ENCODE results near the gene THADA.
"Not testable (repeated sequence)": the region's sequence is repeated elsewhere in the genome, so short reads cannot be mapped to it uniquely, and the experiment has no call there.

THADA gene, protein sequence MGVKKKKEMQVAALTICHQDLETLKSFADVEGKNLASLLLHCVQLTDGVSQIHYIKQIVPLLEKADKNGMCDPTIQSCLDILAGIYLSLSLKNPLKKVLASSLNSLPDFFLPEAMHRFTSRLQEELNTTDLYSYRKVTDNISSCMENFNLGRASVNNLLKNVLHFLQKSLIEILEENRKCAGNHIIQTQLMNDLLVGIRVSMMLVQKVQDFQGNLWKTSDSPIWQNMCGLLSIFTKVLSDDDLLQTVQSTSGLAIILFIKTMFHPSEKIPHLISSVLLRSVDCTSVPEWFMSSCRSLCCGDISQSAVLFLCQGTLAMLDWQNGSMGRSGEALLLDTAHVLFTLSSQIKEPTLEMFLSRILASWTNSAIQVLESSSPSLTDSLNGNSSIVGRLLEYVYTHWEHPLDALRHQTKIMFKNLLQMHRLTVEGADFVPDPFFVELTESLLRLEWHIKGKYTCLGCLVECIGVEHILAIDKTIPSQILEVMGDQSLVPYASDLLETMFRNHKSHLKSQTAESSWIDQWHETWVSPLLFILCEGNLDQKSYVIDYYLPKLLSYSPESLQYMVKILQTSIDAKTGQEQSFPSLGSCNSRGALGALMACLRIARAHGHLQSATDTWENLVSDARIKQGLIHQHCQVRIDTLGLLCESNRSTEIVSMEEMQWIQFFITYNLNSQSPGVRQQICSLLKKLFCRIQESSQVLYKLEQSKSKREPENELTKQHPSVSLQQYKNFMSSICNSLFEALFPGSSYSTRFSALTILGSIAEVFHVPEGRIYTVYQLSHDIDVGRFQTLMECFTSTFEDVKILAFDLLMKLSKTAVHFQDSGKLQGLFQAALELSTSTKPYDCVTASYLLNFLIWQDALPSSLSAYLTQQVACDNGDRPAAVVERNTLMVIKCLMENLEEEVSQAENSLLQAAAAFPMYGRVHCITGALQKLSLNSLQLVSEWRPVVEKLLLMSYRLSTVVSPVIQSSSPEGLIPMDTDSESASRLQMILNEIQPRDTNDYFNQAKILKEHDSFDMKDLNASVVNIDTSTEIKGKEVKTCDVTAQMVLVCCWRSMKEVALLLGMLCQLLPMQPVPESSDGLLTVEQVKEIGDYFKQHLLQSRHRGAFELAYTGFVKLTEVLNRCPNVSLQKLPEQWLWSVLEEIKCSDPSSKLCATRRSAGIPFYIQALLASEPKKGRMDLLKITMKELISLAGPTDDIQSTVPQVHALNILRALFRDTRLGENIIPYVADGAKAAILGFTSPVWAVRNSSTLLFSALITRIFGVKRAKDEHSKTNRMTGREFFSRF (N-terminal part only)
- 98.0 to 108 reads per million in 2 donors for total RNA-seq

DNA sequence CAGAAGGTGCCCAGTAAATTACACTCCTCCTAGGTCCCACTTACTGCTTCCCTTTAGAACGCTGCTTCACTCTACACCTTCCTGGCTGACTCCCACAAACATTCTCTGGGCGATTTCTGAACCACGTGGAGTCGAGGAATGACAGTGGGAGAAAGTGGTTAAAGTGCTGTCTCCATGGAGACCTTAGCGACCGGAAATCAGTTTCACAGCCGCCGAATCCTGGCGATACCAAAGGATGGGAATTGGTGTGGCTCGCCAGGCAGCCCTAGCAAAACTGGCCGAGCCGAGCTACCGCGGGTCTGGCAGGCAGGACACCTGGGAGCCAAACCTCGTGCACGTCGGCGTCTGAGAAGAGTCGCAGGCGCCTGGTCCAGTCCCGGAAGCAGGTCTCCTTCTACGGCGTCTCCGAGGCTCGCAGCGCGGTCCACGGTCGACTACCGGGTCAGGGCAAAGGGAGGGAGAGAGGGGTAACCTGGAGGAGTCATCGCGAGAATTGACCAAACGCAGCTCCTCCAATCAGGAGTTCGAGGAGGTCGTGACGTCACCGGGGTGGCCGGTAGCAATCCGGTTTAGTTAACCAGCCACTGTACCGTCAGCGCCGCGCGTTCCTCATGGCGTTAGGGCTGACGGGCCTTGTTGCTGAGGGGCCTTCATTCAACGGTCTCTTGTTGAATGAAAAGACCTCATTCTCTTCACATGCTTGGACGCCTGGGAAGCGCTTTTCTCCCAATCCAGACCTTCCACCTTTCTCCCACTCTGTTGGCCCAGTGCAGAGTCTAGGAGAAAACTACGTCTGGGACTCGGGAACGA lies at the start of gene THADA:
Gene THADA, minus strand, starts transcription at position 436 of the 810 bp plus-strand sequence. CDS start 3,646 bp downstream, outside the sequence.
- DNase-seq, result peak; percentile 75

DNA sequence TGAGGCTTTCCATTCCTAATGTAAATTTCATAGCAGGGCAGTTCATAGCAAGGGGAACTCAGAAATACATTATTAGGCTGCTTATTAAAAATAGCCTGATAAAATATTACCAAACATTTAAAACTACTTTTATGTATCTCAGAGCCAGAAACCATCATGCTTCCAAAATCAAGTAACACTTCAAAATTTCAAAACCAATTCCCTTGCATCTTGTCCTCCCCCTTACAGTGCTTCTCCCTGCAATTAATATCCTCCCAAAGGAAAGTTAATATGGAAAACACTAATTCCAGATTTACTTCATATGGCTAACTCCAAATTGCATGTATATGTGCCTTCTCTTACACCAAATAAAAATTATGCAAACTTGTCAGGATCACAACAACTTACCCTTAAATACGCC lies 47.8 kb upstream of the THADA start:
- no peak for DNase-seq

GRCh38 chr2:43642363-43642762 lies 46.5 kb upstream of the THADA start:
- no peak for DNase-seq

DNA sequence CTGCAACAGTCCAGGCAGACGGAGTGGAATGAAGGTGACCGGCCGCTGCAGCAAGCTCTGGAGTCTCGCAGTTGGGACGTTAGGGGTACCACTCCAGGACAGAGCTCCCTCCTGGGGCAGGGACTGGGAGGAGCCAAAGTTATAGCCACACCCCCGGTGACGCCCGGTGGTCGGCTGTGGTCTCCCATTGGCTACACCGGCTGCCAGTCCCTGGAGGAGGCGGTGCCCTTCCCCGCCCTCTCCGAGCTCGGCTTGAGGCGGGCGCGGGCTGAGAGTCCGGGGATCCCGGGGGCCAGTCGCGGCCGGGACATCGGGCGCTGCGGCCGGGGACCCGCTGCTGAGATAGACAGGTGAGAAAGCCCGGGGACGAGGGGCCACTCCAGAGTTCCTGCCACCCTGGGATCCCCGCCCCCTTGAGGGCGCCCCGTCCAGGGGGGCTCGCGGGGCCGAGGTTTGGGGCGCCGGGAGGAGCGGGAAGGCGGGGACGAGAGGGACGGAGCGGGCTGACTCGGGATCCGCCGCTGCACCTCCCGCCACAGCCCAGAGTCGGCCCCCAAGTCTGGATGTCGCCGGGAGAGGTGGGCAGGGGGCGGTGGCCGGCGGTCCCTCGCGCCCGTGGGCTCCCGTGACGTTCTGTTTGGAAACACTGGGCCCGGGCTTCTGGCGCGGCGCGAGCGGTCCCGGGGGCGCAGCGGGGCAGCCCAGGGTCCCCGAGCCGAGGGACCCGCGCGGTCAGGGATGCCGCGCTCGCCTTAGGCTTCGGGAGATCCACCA lies 41.4 kb upstream of the THADA start, which contains the start of gene PLEKHH2:
Gene PLEKHH2, plus strand, starts transcription at position 231 of the 774 bp plus-strand sequence. CDS start 7,414 bp downstream, outside the sequence.
- peak; percentile 44 for DNase-seq

GRCh38 chr2:43636621-43637020 lies 40.8 kb upstream of the THADA start:
- DNase-seq, result no peak

GRCh38 chr2:43636153-43636552 lies 40.3 kb upstream of the THADA start:
- DNase-seq, result not testable (repeated sequence)

DNA sequence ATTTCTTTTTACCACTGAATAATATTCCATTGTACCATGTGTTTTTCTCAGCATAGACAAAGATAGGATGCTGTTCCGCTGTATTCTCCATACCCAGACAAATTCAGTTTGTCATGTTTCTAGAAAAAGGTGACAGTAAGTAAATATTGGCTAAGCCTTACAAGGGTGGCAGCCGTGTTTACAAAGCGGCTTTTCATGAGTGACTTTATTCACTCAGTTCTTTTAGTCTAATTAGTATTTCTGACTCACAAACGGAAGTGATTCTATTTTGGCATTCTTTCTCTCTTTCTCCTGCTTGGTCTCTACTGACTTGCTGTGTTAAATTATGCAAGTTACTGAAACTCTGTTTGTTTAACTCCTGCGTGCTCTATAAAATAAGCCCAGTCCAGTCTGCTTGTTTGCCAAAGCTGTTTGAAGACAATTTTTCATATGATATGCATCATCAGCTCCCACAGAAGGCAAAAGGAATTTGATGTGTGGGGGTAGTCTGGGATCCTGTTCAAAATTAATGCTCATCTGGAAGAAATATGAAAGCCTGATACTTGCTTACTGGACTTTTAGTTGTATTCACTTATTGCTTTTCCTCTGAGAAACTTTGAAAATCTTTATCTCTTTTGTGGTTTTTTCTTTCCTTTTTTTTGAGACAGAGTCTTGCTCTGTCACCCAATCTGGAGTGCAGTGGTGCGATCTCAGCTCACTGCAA lies 38.9 kb upstream of the THADA start:
- DNase-seq, result no peak

DNA sequence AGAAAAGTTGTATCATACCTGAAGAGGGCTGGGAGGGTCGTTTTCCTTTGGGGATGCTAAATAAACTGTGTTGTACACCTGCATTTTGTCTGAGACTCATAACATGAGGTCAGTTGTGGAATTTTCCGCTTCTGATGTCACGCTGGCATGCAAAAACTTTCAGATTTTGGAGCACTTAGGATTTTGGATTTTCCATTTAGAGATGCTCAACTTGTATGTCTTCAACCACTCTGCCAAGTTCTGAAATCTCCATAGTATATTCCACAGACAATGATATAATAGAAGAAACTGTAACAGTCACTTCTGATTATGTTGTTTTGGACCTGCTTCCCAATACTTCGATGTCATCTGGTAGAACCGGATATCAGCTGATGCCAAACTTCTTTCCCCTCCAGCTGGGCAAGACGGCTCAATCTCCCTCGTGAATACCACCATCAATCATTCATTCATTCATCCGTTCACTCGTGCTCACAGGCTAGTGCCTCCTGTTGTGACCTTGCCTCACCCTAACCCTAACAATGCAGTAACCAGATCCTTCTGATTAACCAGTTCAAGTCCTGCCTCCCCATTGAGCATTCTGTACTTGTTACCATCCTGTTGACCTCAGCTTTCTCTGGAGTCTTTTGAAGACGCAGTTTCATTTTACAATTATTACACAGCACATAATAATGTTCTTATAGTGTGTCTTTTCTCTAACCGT lies 35.9 kb upstream of the THADA start:
- no peak for DNase-seq

DNA sequence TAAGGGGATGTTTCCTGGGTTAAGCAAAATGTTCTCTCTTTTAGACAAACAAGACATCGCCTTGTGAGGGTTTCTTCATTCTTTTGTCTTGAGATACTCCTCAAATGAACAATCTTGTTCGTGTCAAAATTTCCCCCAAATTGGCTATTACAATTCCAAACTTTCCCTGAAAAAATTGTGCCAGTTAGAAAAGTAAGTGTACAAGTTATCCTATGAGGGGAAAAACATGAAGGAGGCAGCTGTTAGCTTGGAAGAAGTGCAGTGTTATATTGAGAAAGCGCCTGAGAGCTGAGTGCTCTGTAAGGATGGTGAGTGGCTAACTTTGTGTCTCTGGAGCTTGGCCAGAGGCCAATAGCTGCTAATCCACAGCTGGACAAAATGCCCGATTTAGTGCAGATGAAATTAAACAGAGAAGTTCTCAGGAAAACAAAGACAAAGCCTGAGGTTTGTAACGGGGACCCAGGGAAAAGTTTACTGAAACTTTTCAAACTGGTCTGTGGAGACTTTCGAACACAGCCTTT lies 27.2 kb upstream of the THADA start:
- no peak for DNase-seq

DNA sequence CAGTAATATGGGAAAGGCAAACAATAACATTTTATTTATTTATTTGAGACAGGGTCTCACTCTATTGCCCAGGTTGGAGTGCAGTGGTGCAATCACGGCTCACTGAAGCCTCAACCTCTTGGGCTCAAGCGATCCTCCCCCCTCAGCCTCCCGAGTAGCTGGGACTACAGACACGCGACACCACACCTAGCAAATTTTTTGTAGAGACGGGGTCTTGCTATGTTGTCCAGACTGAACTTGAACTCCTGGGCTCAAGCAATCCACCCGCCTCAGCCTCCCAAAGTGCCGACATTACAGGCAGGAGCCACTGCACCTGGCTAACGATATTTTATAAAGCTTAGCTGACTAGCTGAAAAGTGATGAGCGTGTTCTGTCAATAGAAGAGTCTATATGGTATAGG lies 23.7 kb upstream of the THADA start:
- DNase-seq, result no peak

GRCh38 chr2:43616967-43617680 lies 21.3 kb upstream of the THADA start:
- no peak for DNase-seq

GRCh38 chr2:43612944-43613343 lies 17.1 kb upstream of the THADA start:
- DNase-seq, result no peak

DNA sequence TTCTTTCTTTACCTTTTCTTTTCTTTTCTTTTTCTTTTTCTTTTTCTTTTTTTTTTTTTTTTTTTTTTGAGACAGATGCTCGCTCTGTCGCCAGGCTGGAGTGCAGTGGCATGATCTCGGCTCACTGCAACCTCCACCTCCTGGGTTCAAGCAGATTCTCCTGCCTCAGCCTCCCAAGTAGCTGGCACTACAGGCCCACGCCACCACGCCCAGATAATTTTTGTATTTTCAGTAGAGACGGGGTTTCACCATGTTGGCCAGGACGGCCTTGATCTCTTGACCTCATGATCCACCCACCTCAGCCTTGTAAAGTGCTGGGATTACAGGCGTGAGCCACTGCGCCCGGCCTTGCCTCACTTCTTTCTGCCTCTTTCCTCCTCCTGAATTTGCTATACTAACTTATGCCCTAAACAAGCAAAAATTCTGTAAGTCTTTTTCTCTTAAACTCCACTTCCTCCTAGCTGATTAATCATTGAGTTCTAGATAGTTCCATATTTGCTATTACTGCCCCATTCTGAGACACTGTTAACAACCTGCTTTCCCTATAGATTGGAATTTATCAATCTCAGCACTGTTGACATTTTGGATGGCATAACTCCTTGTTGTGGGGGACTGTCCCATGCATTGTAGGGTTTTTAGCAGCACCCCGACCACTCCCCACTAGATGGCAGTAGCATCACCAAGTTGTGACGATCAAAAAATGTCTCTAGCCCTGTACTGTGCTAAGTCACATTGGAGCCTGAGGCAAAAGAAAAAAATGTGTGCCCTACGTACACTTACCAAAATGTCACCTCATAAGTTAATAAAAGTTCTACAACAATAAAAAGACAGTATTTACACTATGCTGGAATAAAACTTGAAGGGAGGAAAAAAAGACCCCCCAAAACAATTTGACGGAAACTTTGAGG lies 16.4 kb upstream of the THADA start:
- no peak for DNase-seq

- DNase-seq, result no peak
Observed at GRCh38 chr2:43610361-43610760, 14.5 kb upstream of the THADA start.

DNA sequence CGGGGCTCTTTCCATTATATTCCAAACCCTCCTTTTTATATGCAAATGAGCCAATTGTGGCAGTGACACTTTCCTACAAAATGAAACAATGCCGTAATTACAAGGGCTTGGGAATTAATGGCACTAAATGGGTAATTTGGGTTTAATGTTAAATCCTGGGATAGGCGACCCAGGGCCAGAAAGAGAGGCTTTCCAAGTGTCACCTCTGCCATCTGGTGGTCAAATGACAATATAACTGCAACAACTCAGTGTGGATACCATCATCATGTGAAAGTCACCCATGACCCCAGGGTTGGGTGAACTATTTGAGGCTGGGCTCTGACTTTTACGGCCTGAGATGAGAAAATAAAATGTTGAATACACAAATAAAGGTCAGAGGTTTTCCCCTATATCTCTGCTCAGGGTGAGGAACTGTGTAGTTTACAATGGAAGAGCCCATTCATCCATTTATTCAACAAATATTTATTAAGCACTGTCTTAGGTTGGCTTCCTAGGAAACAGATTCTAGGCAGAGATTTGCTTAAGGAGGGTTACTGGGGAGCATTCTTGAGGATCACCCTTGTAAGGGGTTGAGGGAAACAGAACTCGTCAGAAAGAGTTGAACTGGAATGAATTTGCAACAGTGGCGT lies 13.6 kb upstream of the THADA start:
- no peak for DNase-seq

DNA sequence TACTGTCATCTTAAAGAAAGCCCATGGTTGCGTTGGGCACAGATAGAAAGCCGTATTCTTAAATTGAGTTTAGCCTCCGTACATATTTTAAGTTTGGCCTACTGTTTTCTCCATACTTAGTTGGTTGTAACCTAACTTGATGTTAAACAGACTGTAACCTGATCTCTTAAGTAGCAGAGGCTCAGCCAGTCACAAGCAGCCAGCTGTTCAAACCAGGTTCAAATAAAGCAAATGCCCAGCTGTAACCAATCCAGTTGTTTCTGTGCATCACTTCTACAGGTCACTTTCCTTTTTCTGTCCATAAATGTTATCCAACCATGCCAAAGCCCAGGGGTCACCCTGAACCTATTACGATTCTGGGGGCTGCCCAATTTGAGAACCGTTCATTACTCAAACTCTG lies 10.0 kb upstream of the THADA start:
- no peak for DNase-seq

DNA sequence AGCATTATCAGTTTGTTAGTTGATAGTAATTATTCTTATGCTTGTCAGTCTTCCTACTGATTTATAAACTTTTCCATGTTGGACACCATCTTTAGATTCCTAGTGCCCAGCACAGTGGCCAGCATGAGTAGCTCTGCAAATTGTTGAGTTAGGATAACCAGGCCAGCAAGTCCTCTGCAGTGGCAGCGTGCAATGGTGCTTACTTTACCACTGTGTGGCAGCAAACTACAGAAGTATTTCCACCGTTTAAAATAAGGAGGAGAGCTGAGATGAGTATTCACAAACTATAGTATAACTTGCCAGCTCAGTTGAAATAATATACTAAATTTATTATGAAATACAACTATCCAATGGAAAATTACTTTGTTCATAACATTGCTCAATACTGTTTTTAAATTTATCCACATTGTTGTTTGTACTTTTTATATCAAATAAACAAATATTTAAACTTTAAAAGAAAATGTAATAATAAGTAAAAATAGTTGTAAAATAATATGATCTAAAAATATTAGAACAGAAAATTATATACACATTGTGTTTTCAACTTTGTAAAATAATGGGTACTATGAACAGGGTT lies 9.3 kb upstream of the THADA start:
- DNase-seq, result no peak
